HCT116 (cell line): ENCODE results near the gene KRTAP5-5.

Source experiments
- CTCF ChIP-seq, 3 experiments: fragments of 200-600 bp in 1 of 3; sonication (generic) in 1 of 3; IDR thresholded peaks in 2 of 3; conservative IDR thresholded peaks in 1 of 3; 2 replicates each; pipeline ENCODE4 v1.5.1; 2012 to 2017; ENCODE audit warnings: low read depth in 2 of 3, low read length in 2 of 3, antibody characterized with exemption in 1 of 3, borderline replicate concordance in 1 of 3, control low read depth in 1 of 3, mild to moderate bottlenecking in 1 of 3, mixed read lengths in 1 of 3, mixed run types in 1 of 3, moderate library complexity in 1 of 3; ENCODE audit not compliant: insufficient read depth in 1 of 3
- EGR1 ChIP-seq: IDR thresholded peaks from 2 replicates; pipeline ENCODE4 v1.6.1; 2012; ENCODE audit warnings: low read depth
- EZH2 ChIP-seq: fragments of 200-600 bp; sonication (generic); IDR thresholded peaks from 2 replicates; pipeline ENCODE4 v1.6.1; 2017; ENCODE audit warnings: antibody characterized with exemption, mixed run types
- EZH2phosphoT487 ChIP-seq: fragments of 200-600 bp; IDR thresholded peaks from 2 replicates; pipeline ENCODE4 v1.6.1; 2018; ENCODE audit warnings: antibody characterized with exemption, borderline replicate concordance
- FOSL1 ChIP-seq: IDR thresholded peaks from 2 replicates; pipeline ENCODE4 v1.6.1; 2012; ENCODE audit warnings: low read depth
- JUND ChIP-seq: IDR thresholded peaks from 2 replicates; pipeline ENCODE4 v1.6.1; 2012
- MAX ChIP-seq: IDR thresholded peaks from 2 replicates; pipeline ENCODE4 v1.6.1; 2012
- POLR2A ChIP-seq: IDR thresholded peaks from 2 replicates; pipeline ENCODE4 v1.7.0; 2011; ENCODE audit warnings: borderline replicate concordance; ENCODE audit not compliant: insufficient read depth, insufficient read length; ENCODE audit errors: extremely low read depth
- POLR2AphosphoS5 ChIP-seq: IDR thresholded peaks from 2 replicates; pipeline ENCODE4 v1.6.1; 2011; ENCODE audit warnings: mild to moderate bottlenecking, low read depth, low read length, moderate library complexity
- RAD21 ChIP-seq: IDR thresholded peaks from 2 replicates; pipeline ENCODE4 v1.6.1; 2012; ENCODE audit warnings: low read depth, mild to moderate bottlenecking
- SIN3A ChIP-seq: IDR thresholded peaks from 2 replicates; pipeline ENCODE4 v1.6.1; 2012; ENCODE audit warnings: low read depth
- SP1 ChIP-seq: IDR thresholded peaks from 2 replicates; pipeline ENCODE4 v1.6.1; 2012; ENCODE audit warnings: low read depth
- ZNF274 ChIP-seq: fragments of 200-500 bp; sonication (Bioruptor generic); IDR thresholded peaks from 2 replicates; pipeline ENCODE4 v1.6.1; 2014; ENCODE audit warnings: mild to moderate bottlenecking, low read depth, low read length, inconsistent platforms
- TF ChIP-seq, protein P1 (sequence below): IDR thresholded peaks from 2 replicates; pipeline ENCODE4 v1.6.1; 2012; ENCODE audit warnings: low read depth

GRCh38 chr11:1629326-1630185 lies at the start of gene KRTAP5-5:
- TF ChIP-seq EZH2: no peak
- TF ChIP-seq CTCF (IDR thresholded peaks at IDR 0.05 in 2 of 3, conservative IDR thresholded peaks at IDR 0.05 in 1 of 3; ENCODE audit: borderline replicate concordance in 1 of 3, insufficient read depth in 1 of 3, low read depth in 2 of 3, low read length in 2 of 3): no peak
- TF ChIP-seq POLR2A: no peak
- no peak for TF ChIP-seq SIN3A
- TF ChIP-seq MAX: no peak
- no peak for TF ChIP-seq ZNF274
- TF ChIP-seq, protein P1, sequence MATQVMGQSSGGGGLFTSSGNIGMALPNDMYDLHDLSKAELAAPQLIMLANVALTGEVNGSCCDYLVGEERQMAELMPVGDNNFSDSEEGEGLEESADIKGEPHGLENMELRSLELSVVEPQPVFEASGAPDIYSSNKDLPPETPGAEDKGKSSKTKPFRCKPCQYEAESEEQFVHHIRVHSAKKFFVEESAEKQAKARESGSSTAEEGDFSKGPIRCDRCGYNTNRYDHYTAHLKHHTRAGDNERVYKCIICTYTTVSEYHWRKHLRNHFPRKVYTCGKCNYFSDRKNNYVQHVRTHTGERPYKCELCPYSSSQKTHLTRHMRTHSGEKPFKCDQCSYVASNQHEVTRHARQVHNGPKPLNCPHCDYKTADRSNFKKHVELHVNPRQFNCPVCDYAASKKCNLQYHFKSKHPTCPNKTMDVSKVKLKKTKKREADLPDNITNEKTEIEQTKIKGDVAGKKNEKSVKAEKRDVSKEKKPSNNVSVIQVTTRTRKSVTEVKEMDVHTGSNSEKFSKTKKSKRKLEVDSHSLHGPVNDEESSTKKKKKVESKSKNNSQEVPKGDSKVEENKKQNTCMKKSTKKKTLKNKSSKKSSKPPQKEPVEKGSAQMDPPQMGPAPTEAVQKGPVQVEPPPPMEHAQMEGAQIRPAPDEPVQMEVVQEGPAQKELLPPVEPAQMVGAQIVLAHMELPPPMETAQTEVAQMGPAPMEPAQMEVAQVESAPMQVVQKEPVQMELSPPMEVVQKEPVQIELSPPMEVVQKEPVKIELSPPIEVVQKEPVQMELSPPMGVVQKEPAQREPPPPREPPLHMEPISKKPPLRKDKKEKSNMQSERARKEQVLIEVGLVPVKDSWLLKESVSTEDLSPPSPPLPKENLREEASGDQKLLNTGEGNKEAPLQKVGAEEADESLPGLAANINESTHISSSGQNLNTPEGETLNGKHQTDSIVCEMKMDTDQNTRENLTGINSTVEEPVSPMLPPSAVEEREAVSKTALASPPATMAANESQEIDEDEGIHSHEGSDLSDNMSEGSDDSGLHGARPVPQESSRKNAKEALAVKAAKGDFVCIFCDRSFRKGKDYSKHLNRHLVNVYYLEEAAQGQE: no peak
- TF ChIP-seq EGR1: no peak
- TF ChIP-seq EZH2phosphoT487: no peak
- no peak for TF ChIP-seq JUND
- no peak for TF ChIP-seq RAD21
- TF ChIP-seq SP1: no peak
- TF ChIP-seq POLR2AphosphoS5: no peak
- TF ChIP-seq FOSL1: no peak
